Pulmonary artery endothelial cell (primary cell): ENCODE data around the gene KIAA1549. TPM values are rescaled to one million over a fixed set of nuclear protein-coding genes. Genes with fewer than 3 reads are reported as not detected.

Experiments used
- DNase-seq: peaks from one replicate; pipeline ENCODE4 v3.0.0-alpha.2; 2011; ENCODE audit warnings: low read depth, low spot score
- total RNA-seq: library from RNA; depleted of rRNA; stranded (reverse); fragments of >200 nt; gene quantifications from 2 replicates; pipeline ENCODE4 v1.2.3, GENCODE V29; 2014

Gene KIAA1549
- total RNA-seq, 1 donor from 2014 or later, result 1.9 TPM

DNA sequence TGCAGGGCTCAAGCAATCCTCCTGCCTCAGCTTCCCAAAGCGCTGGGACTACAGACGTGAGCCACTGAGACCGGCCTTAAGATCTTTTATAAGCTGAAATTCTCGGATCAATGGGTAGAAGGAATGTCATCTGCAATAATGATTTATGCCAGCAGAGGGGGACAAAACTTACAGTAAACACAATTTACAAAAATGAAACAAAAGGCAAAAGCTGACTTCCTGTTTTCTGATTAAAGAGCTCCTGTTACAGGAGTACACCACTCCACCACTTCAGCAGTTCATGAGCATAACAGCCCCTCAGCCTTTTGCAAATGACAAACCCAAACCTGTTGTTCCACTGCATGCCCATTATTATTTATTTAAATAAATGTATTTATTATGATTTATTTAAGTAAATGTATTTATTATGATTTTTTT lies 94.7 kb downstream of the KIAA1549 start:
- peak; percentile 45 for DNase-seq

GRCh38 chr7:138885383-138886147 lies 95.6 kb downstream of the KIAA1549 start:
- no peak for DNase-seq

DNA sequence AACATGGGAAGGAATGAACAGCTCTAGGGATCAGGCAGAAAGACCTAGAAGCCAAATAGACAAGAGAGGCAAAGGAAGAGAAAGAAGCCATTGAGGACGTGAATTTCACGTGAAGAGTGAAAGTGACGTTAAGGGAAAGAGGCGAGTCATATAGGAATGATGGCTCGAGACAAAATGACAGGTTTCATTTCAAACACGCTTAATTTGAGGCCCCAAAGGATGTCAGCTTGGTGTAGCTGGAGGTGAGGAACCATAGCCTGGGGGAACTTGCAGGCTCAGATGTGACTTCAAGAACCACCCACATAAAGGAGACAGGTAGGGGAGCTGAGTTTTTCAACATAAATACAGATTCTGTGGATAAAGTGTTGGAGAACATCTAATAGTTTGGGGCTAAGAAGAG lies 98.9 kb downstream of the KIAA1549 start:
- DNase-seq, result no peak

GRCh38 chr7:138881579-138882188 lies 99.5 kb downstream of the KIAA1549 start:
- no peak for DNase-seq

GRCh38 chr7:138880881-138881578 lies 100.2 kb downstream of the KIAA1549 start:
- DNase-seq, result no peak

DNA sequence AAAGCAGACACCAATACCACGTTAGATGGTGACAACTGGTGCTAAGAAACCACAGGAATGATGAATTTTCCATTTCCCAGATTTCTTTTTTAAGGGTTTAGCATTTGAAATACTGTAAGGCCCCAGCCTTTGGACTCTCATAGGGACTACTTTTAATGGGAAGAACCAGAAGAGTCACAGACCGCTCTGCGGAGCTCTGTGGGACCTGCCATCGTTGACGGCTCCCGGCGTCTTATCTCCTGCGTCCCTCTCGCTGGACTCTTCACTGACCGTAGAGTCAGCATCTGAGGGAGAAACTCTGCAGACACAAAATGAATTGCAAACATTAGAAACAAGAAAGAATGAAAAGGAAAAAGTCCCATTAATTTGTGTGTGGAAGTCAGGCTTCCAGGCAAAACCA lies 101.8 kb downstream of the KIAA1549 start:
- DNase-seq, result no peak

- DNase-seq, result no peak
Measured at GRCh38 chr7:138878856-138879255, 102.3 kb downstream of the KIAA1549 start.

DNA sequence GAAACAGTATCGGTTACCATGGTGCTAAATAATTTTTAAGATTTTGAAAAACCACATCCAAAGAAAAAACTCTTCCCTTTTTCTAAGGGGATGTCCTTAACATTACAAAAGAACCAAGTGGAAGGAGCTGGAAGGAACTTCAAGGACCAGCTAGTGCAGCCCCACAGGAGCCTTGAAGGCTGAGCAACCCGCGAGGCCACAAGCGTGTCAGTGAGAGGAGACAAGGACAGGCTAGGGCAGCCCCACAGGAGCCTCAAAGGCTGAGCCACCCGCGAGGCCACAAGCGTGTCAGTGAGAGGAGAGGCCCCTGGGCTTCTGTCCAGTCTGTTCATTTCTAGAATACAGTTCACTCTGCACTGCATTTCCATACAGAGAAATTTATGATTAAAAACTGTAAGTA lies 103.1 kb downstream of the KIAA1549 start:
- no peak for DNase-seq

- DNase-seq, result no peak
Measured at GRCh38 chr7:138876326-138876725, 104.9 kb downstream of the KIAA1549 start.

DNA sequence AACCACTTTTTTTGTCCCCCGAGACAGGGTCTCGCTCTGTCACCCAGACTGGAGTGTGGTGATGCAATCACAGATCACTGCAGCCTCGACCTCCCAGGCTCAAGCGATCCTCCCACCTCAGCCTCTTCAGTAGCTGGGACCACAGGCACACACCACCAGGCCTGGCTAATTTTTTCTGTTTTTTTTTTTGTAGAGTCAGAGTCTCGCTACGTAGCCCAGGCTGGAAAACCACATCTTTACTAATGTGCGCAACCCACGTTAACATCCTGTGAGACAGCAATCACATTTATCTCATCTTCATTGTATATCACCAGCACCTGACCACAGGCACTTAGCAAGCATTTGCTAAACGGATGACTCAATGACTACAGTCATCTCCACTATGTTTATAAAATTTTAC lies 105.4 kb downstream of the KIAA1549 start:
- no peak for DNase-seq

GRCh38 chr7:138873220-138873892 lies 107.8 kb downstream of the KIAA1549 start:
- DNase-seq, result no peak

- DNase-seq, result no peak
Measured at GRCh38 chr7:138872576-138872975, 108.6 kb downstream of the KIAA1549 start.

DNA sequence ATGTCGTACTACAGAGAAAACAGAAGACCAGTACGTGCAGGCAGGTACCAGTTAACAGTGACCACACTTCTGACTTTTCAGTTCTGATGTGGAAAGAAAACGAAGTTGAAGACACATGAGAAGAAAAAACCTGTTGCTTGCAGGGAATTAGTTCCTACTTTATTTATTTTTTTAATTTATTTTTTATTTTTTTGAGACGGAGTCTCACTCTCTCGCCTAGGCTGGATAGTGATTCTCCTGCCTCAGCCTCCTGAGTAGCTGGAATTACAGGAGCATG lies 109.4 kb downstream of the KIAA1549 start:
- DNase-seq, result no peak

DNA sequence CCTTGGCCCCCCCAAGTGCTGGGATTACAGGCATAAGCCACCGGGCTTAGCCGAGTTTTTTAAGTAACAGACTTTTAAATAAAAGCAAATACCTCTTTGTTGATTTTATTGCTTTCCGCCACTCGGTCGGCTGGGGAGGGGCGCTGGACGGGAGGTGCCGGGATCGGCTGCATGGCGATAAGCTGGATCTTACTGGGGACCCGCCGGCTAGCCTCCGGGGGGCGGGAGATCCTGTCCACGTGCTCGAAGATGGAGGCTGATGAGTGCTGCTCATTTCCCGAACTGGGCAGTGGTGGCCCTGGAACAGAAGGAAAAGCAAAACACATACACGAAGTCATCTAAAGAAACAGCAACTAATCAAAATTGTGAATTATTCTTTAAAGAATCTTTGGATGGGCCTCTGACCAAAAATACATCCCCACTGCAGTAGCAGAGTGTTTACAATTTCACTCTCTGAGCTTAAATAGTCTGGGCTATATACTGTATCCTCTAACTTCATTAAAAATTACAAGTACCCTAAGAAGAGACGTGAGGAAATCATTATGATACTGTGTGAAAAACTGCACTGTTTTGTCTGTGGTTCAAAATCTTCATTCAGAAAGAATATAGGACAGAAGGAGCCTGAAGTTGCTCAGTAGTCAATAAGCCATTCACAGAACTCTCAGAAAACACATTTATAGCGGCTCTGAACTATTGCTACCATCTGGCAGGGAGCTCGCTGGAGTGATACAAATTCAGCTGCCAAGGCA lies 110.0 kb downstream of the KIAA1549 start:
- no peak for DNase-seq

DNA sequence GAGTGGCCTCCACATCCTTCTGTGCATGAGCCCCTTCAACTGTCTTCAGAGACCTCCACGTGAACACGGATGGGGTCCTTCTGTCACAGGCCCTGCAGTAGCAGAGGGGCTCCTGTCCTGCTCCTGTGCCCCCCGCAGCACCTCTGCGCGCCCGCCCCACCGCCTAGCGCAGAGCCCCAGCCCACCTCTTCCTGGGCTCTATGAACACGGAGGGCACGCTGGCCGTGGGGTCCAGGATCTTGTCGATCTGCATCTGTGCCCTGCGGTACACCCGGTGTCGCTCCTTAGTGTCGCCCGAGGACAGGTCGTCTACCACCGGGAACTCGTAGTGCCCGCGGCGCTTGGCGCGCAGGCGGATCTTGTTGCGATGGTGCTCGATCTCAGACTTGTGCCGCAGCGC lies 111.8 kb downstream of the KIAA1549 start:
- no peak for DNase-seq

- DNase-seq, result no peak
Measured at GRCh38 chr7:138868711-138869110, 112.5 kb downstream of the KIAA1549 start.

GRCh38 chr7:138867744-138868143 lies 113.4 kb downstream of the KIAA1549 start:
- no peak for DNase-seq

DNA sequence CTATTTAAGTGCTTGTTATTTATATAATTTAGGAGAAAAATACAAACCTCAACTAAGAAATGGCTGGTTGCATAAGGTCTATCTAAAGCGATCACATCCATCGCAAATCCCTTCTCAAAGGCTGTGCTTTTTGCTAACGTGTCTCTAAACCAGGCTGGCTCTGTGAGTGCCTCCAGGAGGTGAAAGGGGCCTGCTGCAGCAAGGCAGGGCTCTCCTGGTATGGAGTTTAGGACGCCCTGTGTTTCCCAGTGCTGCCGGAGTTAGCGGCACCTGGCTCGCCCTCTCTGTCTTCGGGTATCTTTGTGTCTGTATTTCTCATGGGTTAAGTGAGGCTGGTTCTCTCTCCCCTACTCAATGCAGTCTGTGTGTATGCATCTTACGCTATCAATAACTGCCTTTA lies 114.8 kb downstream of the KIAA1549 start:
- DNase-seq, result no peak

GRCh38 chr7:138865843-138866242 lies 115.3 kb downstream of the KIAA1549 start:
- no peak for DNase-seq

DNA sequence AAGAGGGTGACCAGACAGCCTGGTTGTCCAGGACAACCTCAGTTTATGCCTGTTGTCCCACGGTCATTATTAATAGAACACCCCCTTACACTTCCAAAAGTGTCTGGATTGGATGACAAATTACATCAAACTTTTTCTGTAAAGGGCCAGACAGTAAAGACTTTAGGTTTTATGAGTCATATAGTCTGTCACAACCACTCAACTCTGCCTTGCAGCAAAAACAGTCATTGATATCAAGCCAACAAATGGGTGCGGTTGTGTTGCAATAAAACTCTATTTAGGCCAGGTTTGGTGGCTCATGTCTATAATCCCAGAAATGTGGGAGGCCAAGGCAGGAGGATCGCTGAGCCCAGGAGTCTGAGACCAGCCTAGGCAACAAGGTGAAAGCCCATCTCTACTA lies 116.5 kb downstream of the KIAA1549 start:
- DNase-seq, result no peak

GRCh38 chr7:138863931-138864330 lies 117.3 kb downstream of the KIAA1549 start:
- DNase-seq, result no peak

GRCh38 chr7:138861051-138861450 lies 120.1 kb downstream of the KIAA1549 start:
- DNase-seq, result no peak
